ENCODE measurements around the gene TEAD3.

DNA sequence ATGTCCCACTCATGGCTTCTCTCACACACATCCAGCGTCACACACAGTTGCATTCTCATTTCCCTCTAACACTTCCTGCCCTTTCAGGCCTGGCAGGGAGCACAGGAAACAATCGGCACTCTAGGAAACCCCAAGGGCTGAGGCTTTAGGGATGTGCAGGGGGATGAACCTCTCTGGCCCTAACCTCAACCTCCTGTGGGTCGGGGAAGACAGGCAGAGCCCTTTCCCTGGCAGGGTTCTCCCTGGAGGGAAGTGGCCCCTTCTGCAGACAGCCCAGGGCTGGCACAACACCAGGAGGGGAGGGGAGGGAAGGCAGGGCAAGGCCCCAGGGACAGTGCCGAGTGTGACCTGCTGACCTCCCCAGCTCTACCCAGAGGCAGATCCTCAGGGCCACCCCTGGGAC lies 2.7 kb downstream of the TEAD3 start:
- TF ChIP-seq, protein P1, sequence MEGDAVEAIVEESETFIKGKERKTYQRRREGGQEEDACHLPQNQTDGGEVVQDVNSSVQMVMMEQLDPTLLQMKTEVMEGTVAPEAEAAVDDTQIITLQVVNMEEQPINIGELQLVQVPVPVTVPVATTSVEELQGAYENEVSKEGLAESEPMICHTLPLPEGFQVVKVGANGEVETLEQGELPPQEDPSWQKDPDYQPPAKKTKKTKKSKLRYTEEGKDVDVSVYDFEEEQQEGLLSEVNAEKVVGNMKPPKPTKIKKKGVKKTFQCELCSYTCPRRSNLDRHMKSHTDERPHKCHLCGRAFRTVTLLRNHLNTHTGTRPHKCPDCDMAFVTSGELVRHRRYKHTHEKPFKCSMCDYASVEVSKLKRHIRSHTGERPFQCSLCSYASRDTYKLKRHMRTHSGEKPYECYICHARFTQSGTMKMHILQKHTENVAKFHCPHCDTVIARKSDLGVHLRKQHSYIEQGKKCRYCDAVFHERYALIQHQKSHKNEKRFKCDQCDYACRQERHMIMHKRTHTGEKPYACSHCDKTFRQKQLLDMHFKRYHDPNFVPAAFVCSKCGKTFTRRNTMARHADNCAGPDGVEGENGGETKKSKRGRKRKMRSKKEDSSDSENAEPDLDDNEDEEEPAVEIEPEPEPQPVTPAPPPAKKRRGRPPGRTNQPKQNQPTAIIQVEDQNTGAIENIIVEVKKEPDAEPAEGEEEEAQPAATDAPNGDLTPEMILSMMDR (IDR thresholded peaks at IDR 0.05; ENCODE audit: poor library complexity, severe bottlenecking), result no peak
- no peak for TF ChIP-seq EZH2 (IDR thresholded peaks at IDR 0.05; ENCODE audit: borderline replicate concordance, insufficient read depth, low read length, poor library complexity, severe bottlenecking)
- no peak for TF ChIP-seq POLR2AphosphoS5 (IDR thresholded peaks at IDR 0.05)
- TF ChIP-seq TAF1 (IDR thresholded peaks at IDR 0.05; ENCODE audit: low read depth), result no peak
- TF ChIP-seq RAD21 (conservative IDR thresholded peaks at IDR 0.05), result no peak

Data from neural cell (in vitro differentiated cells).